Measurements from ENCODE around the gene ARMCX4.
"Not testable (repeated sequence)": the region's sequence is repeated elsewhere in the genome, so short reads cannot be mapped to it uniquely, and the experiment has no call there.

DNA sequence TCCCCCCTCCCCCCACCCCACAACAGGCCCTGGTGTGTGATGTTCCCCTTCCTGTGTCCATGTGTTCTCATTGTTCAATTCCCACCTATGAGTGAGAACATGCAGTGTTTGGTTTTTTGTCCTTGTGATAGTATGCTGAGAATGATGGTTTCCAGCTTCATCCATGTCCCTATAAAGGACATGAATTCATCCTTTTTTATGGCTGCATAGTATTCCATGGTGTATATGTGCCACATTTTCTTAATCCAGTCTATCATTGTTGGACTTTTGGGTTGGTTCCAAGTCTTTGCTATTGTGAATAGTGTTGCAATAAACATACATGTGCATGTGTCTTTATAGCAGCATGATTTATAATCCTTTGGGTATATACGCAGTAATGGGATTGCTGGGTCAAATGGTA lies 17.7 kb downstream of the ARMCX4 start:
- TF ChIP-seq EZH2 (IDR thresholded peaks at IDR 0.05); POLR2AphosphoS5 (IDR thresholded peaks at IDR 0.05; ENCODE audit: borderline replicate concordance, low read depth, low read length); FOXP2 (optimal IDR thresholded peaks at IDR 0.05; ENCODE audit: control extremely low read depth, extremely low read length, insufficient read depth): not testable (repeated sequence)
